ENCODE measurements around the gene BCKDK. TPM values are rescaled to one million over a fixed set of nuclear protein-coding genes. Genes with fewer than 3 reads are reported as not detected.

Gene BCKDK
- total and polyA plus RNA-seq, 2 of the 13 experiments (the other 11 are each of a cell fraction or from before 2014, with no cell fraction given), result 24.9 to 42.6 TPM

GRCh38 chr16:31118223-31119155 is 10.3 kb downstream of the BCKDK start (continued):
- TF ChIP-seq DZIP1 (CRISPR knock-in tag; IDR thresholded peaks at IDR 0.05), result 0 out of 2 replicates have a peak, but pooled peaks have one; percentile 1
- TF ChIP-seq ZNF773 (CRISPR knock-in tag; IDR thresholded peaks at IDR 0.05; ENCODE audit: borderline replicate concordance), result no peak
- TF ChIP-seq ZSCAN25 (CRISPR knock-in tag; IDR thresholded peaks at IDR 0.05), result 0 out of 2 replicates have a peak, but pooled peaks have one; percentile 14
- no peak for TF ChIP-seq ATRX (CRISPR knock-in tag; IDR thresholded peaks at IDR 0.05; ENCODE audit: borderline replicate concordance)
- no peak for TF ChIP-seq LCORL (IDR thresholded peaks at IDR 0.05)
- TF ChIP-seq LCORL (CRISPR knock-in tag; IDR thresholded peaks at IDR 0.05), result 0 out of 2 replicates have a peak, but pooled peaks have one; percentile 23
- peak; percentile 45 for TF ChIP-seq ZNF629 (CRISPR knock-in tag; conservative IDR thresholded peaks at IDR 0.05)
- 0 out of 2 replicates have a peak, but pooled peaks have one; percentile 15 for TF ChIP-seq ZSCAN22 (CRISPR knock-in tag; IDR thresholded peaks at IDR 0.05)
- TF ChIP-seq ZNF329 (CRISPR knock-in tag; IDR thresholded peaks at IDR 0.05; ENCODE audit: low read depth), result 0 out of 2 replicates have a peak, but pooled peaks have one; percentile 32
- no peak for TF ChIP-seq TOE1 (CRISPR knock-in tag; IDR thresholded peaks at IDR 0.05)
- no peak for TF ChIP-seq ZNF33B (CRISPR knock-in tag; IDR thresholded peaks at IDR 0.05)
- no peak for TF ChIP-seq PHF8 (CRISPR knock-in tag; IDR thresholded peaks at IDR 0.05)
